Liver (tissue), 9 donors: ENCODE results near the gene HOXA5. TPM values are rescaled to one million over a fixed set of nuclear protein-coding genes. Genes with fewer than 3 reads are reported as not detected.

ENCODE experiments used
- DNase-seq: peaks from one replicate; pipeline ENCODE4 v3.0.0-alpha.2; 2017; ENCODE audit warnings: low spot score
- H3K27ac ChIP-seq, 2 donors: one replicate each; pipeline ENCODE4 v1.7.0; 2013; ENCODE audit warnings: inconsistent platforms in 2 of 2, low read length in 2 of 2, control low read depth in 1 of 2, low read depth in 1 of 2, mild to moderate bottlenecking in 1 of 2
- H3K27me3 ChIP-seq, 4 donors: one replicate each; pipeline versions ENCODE4 v1.6.1 to v1.7.0; 2013; ENCODE audit warnings: low read length in 3 of 4, inconsistent platforms in 1 of 4, mild to moderate bottlenecking in 1 of 4, moderate library complexity in 1 of 4; ENCODE audit not compliant: control insufficient read depth in 4 of 4, insufficient read depth in 4 of 4
- H3K36me3 ChIP-seq, 4 donors: one replicate each; pipeline versions ENCODE4 v1.6.1 to v1.7.0; 2013; ENCODE audit warnings: low read length in 3 of 4, mild to moderate bottlenecking in 3 of 4, low read depth in 1 of 4, moderate library complexity in 1 of 4; ENCODE audit not compliant: control insufficient read depth in 4 of 4, insufficient read depth in 3 of 4
- H3K4me1 ChIP-seq, 4 donors: one replicate each; pipeline versions ENCODE4 v1.6.1 to v1.7.0; 2013; ENCODE audit warnings: low read length in 3 of 4, mild to moderate bottlenecking in 3 of 4, moderate library complexity in 1 of 4; ENCODE audit not compliant: control insufficient read depth in 4 of 4, insufficient read depth in 4 of 4
- H3K4me3 ChIP-seq, 3 donors: one replicate each; pipeline versions ENCODE4 v1.6.1 to v1.7.0; 2013; ENCODE audit warnings: low read length in 3 of 3, control low read depth in 1 of 3, low read depth in 1 of 3, mild to moderate bottlenecking in 1 of 3
- H3K9ac ChIP-seq, 2 donors: one replicate each; pipeline ENCODE4 v1.7.0; 2013; ENCODE audit warnings: low read length in 2 of 2, mild to moderate bottlenecking in 2 of 2, moderate library complexity in 2 of 2, control low read depth in 1 of 2, low read depth in 1 of 2
- H3K9me3 ChIP-seq, 4 donors: one replicate each; pipeline versions ENCODE4 v1.6.1 to v1.7.0; 2013; ENCODE audit warnings: low read length in 3 of 4; ENCODE audit not compliant: control insufficient read depth in 4 of 4
- EGR1 ChIP-seq, 2 donors: IDR thresholded peaks; 2 replicates each; pipeline ENCODE4 v1.6.1; 2016 to 2018; ENCODE audit warnings: antibody characterized with exemption in 2 of 2, low read depth in 2 of 2
- FOXA1 ChIP-seq: IDR thresholded peaks from 2 replicates; pipeline ENCODE4 v1.6.1; 2016; ENCODE audit warnings: antibody characterized with exemption
- FOXA2 ChIP-seq: IDR thresholded peaks from 2 replicates; pipeline ENCODE4 v1.6.1; 2016; ENCODE audit warnings: antibody characterized with exemption
- GABPA ChIP-seq, 2 donors: IDR thresholded peaks in 1 of 2; conservative IDR thresholded peaks in 1 of 2; 2 replicates each; pipeline ENCODE4 v1.6.1; 2016; ENCODE audit warnings: antibody characterized with exemption in 2 of 2, mild to moderate bottlenecking in 1 of 2, moderate library complexity in 1 of 2
- HNF4A ChIP-seq, 2 donors: conservative IDR thresholded peaks; 2 replicates each; pipeline ENCODE4 v1.6.1; 2016; ENCODE audit warnings: antibody characterized with exemption in 2 of 2, mild to moderate bottlenecking in 2 of 2
- HNF4G ChIP-seq: IDR thresholded peaks from 2 replicates; pipeline ENCODE4 v1.6.1; 2016; ENCODE audit warnings: antibody characterized with exemption
- JUND ChIP-seq, 2 donors: IDR thresholded peaks; 2 replicates each; pipeline ENCODE4 v1.6.1; 2016; ENCODE audit warnings: antibody characterized with exemption in 2 of 2
- NR2F2 ChIP-seq: IDR thresholded peaks from 2 replicates; pipeline ENCODE4 v1.6.1; 2016; ENCODE audit warnings: antibody characterized with exemption
- RAD21 ChIP-seq, 2 donors: IDR thresholded peaks; 2 replicates each; pipeline ENCODE4 v1.6.1; 2016; ENCODE audit warnings: antibody characterized with exemption in 2 of 2, mild to moderate bottlenecking in 2 of 2
- RXRA ChIP-seq, 2 donors: IDR thresholded peaks; 2 replicates each; pipeline ENCODE4 v1.6.1; 2017 to 2018; ENCODE audit warnings: antibody characterized with exemption in 2 of 2, mild to moderate bottlenecking in 1 of 2
- SP1 ChIP-seq: IDR thresholded peaks from 2 replicates; pipeline ENCODE4 v1.6.1; 2018; ENCODE audit warnings: antibody characterized with exemption, mild to moderate bottlenecking
- TAF1 ChIP-seq: conservative IDR thresholded peaks from 2 replicates; pipeline ENCODE4 v1.6.1; 2016; ENCODE audit warnings: antibody characterized with exemption, mild to moderate bottlenecking
- YY1 ChIP-seq: IDR thresholded peaks from 2 replicates; pipeline ENCODE4 v1.6.1; 2016; ENCODE audit warnings: antibody characterized with exemption, mild to moderate bottlenecking
- WGBS: extraction: QIAGEN DNeasy Blood & Tissue Kit; methylation state at CpG from one replicate; pipeline ENCODE4 v1.1.7; 2013; 5-methylcytosine and 5-hydroxymethylcytosine counted together
- polyA plus RNA-seq, 2 donors: library from polyadenylated mRNA; stranded (reverse) in 1 of 2; unstranded in 1 of 2; fragments of 200-250 nt in 1 of 2; fragments of >200 nt in 1 of 2; fragmentation: Nextera tagmentation in 1 of 2; extraction: Ambion mirVana in 1 of 2; gene quantifications; one replicate each; pipeline versions ENCODE4 v1.2.1 to v1.2.3, GENCODE V29; 2013 to 2015
- total RNA-seq, 2 donors: library from RNA; depleted of rRNA; stranded (reverse); fragments of >200 nt; gene quantifications; one replicate each; pipeline ENCODE4 v1.2.3, GENCODE V29; 2014
- TF ChIP-seq, protein P1 (sequence below): IDR thresholded peaks from 2 replicates; pipeline ENCODE4 v1.6.1; 2016; ENCODE audit warnings: antibody characterized with exemption
- TF ChIP-seq, protein P2 (sequence below): IDR thresholded peaks from 2 replicates; pipeline ENCODE4 v1.6.1; 2016; ENCODE audit warnings: antibody characterized with exemption, mild to moderate bottlenecking
- TF ChIP-seq, protein P3 (sequence below): IDR thresholded peaks from 2 replicates; pipeline ENCODE4 v1.6.1; 2016; ENCODE audit warnings: antibody characterized with exemption
- TF ChIP-seq, protein P4 (sequence below): fragments of 150-350 bp; IDR thresholded peaks from 2 replicates; pipeline ENCODE4 v1.5.1; 2017; ENCODE audit warnings: improper control_type of control experiment, low read depth, low read length; ENCODE audit not compliant: missing input control
- TF ChIP-seq, protein P5 (sequence below): IDR thresholded peaks from 2 replicates; pipeline ENCODE4 v1.6.1; 2016; ENCODE audit warnings: antibody characterized with exemption
- donor health status: healthy.
- donor health status: healthy.
- donor health status: healthy.
- donor health status: healthy.
- donor health status: healthy.

The HOXA5 gene
- total and polyA plus RNA-seq, 4 donors: 0.40 to 2.1 (median 0.66) TPM

DNA sequence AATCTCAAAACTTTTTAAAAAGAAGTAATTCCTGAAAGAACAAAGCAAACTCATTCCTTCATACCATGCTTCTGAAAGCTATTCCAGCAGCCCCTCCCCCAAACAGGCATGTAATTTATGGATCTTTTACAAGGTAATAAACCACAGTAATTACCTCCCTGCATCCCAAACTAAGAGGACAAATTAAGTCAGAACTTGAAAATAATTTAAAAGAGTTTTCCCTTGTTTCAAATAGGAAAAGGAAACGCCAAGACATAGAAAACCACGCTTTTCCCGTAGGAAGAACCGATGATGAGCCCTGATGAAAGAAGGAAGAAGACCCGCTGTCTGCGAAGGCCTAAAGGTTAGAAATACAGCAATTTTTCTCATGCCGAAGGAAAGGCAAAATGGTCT is 21.8 kb downstream of the HOXA5 start:
- no peak overlapping the region for H3K4me3 ChIP-seq
- peaks cover 4 to 16% (median 9%) of the 10 kb centered on the region in 4 donors for H3K4me1 ChIP-seq
- H3K36me3 ChIP-seq: no peaks in the 10 kb centered on the region
- TF ChIP-seq, protein P1, sequence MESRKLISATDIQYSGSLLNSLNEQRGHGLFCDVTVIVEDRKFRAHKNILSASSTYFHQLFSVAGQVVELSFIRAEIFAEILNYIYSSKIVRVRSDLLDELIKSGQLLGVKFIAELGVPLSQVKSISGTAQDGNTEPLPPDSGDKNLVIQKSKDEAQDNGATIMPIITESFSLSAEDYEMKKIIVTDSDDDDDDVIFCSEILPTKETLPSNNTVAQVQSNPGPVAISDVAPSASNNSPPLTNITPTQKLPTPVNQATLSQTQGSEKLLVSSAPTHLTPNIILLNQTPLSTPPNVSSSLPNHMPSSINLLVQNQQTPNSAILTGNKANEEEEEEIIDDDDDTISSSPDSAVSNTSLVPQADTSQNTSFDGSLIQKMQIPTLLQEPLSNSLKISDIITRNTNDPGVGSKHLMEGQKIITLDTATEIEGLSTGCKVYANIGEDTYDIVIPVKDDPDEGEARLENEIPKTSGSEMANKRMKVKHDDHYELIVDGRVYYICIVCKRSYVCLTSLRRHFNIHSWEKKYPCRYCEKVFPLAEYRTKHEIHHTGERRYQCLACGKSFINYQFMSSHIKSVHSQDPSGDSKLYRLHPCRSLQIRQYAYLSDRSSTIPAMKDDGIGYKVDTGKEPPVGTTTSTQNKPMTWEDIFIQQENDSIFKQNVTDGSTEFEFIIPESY: no peak
- TF ChIP-seq RAD21 (IDR thresholded peaks at IDR 0.05) (no peak), TAF1 (no peak), EGR1 (IDR thresholded peaks at IDR 0.05; ENCODE audit: low read depth in 2 of 2) (no peak), RXRA (IDR thresholded peaks at IDR 0.05) (no peak)
- TF ChIP-seq, protein P2, sequence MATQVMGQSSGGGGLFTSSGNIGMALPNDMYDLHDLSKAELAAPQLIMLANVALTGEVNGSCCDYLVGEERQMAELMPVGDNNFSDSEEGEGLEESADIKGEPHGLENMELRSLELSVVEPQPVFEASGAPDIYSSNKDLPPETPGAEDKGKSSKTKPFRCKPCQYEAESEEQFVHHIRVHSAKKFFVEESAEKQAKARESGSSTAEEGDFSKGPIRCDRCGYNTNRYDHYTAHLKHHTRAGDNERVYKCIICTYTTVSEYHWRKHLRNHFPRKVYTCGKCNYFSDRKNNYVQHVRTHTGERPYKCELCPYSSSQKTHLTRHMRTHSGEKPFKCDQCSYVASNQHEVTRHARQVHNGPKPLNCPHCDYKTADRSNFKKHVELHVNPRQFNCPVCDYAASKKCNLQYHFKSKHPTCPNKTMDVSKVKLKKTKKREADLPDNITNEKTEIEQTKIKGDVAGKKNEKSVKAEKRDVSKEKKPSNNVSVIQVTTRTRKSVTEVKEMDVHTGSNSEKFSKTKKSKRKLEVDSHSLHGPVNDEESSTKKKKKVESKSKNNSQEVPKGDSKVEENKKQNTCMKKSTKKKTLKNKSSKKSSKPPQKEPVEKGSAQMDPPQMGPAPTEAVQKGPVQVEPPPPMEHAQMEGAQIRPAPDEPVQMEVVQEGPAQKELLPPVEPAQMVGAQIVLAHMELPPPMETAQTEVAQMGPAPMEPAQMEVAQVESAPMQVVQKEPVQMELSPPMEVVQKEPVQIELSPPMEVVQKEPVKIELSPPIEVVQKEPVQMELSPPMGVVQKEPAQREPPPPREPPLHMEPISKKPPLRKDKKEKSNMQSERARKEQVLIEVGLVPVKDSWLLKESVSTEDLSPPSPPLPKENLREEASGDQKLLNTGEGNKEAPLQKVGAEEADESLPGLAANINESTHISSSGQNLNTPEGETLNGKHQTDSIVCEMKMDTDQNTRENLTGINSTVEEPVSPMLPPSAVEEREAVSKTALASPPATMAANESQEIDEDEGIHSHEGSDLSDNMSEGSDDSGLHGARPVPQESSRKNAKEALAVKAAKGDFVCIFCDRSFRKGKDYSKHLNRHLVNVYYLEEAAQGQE: no peak
- TF ChIP-seq, protein P3, sequence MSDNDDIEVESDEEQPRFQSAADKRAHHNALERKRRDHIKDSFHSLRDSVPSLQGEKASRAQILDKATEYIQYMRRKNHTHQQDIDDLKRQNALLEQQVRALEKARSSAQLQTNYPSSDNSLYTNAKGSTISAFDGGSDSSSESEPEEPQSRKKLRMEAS: no peak
- H3K27me3 ChIP-seq: peaks cover 4 to 21% (median 10%) of the 10 kb centered on the region in 4 donors
- no peak overlapping the region for H3K27ac ChIP-seq
- WGBS: 43% methylated on average over 7 of the region's 7 CpGs
- no peak for DNase-seq
- H3K9me3 ChIP-seq: peaks cover 0 to 4% (median 0%) of the 10 kb centered on the region in 4 donors
- no peak overlapping the region for H3K9ac ChIP-seq

DNA sequence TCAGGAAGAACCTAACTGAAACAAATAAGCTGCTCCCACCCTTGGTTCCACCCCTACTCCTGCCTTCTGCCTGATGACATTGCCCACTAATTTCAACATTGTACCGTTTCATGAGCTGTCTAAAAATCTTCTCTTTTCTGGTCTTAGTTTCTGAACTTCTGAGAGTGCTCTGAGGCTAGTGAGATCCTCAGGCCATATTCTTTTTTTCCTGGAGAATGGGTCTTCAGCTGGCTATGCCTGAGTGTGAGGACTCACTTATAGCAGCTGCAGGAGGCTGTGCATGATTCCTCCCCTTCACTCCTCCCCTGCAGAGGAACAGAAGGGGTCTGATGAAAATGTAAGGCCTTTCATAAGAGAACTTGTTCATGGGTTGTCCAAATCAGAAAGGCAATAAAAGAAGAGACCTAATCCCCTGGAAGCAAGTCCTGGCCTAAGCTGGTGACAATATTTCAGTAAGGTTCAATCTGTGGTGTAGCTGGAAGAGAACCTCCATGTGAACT is 24.0 kb downstream of the HOXA5 start:
- Histone ChIP-seq H3K27me3 (peaks cover 4 to 13% (median 7%) of the 10 kb centered on the region in 4 donors), H3K4me1 (peaks cover 4 to 17% (median 9%) of the 10 kb centered on the region in 4 donors), H3K36me3 (no peaks in the 10 kb centered on the region), H3K9ac (no peak overlapping the region), H3K27ac (no peak overlapping the region), H3K9me3 (peaks cover 0 to 4% (median 0%) of the 10 kb centered on the region in 4 donors), H3K4me3 (no peak overlapping the region)
- WGBS: 42% methylated on average over 1 of the region's 1 CpG
- no peak for DNase-seq
- TF ChIP-seq, protein P1: no peak
- TF ChIP-seq FOXA2 (no peak), HNF4G (no peak), YY1 (no peak), EGR1 (IDR thresholded peaks at IDR 0.05; ENCODE audit: low read depth in 2 of 2) (no peak), FOXA1 (no peak), RAD21 (IDR thresholded peaks at IDR 0.05) (no peak), RXRA (IDR thresholded peaks at IDR 0.05) (no peak), TAF1 (no peak), HNF4A (conservative IDR thresholded peaks at IDR 0.05) (no peak), NR2F2 (no peak), GABPA (IDR thresholded peaks at IDR 0.05 in 1 of 2, conservative IDR thresholded peaks at IDR 0.05 in 1 of 2) (no peak), JUND (IDR thresholded peaks at IDR 0.05) (no peak), SP1 (no peak)
- TF ChIP-seq, protein P4, sequence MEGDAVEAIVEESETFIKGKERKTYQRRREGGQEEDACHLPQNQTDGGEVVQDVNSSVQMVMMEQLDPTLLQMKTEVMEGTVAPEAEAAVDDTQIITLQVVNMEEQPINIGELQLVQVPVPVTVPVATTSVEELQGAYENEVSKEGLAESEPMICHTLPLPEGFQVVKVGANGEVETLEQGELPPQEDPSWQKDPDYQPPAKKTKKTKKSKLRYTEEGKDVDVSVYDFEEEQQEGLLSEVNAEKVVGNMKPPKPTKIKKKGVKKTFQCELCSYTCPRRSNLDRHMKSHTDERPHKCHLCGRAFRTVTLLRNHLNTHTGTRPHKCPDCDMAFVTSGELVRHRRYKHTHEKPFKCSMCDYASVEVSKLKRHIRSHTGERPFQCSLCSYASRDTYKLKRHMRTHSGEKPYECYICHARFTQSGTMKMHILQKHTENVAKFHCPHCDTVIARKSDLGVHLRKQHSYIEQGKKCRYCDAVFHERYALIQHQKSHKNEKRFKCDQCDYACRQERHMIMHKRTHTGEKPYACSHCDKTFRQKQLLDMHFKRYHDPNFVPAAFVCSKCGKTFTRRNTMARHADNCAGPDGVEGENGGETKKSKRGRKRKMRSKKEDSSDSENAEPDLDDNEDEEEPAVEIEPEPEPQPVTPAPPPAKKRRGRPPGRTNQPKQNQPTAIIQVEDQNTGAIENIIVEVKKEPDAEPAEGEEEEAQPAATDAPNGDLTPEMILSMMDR: no peak
- TF ChIP-seq, protein P2: no peak
- TF ChIP-seq, protein P3: no peak
- TF ChIP-seq, protein P5, sequence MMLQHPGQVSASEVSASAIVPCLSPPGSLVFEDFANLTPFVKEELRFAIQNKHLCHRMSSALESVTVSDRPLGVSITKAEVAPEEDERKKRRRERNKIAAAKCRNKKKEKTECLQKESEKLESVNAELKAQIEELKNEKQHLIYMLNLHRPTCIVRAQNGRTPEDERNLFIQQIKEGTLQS: no peak
